Activated CD4-positive, alpha-beta memory T cell treated with anti-CD3 and anti-CD28 coated beads for 36 hours (primary cell): ENCODE measurements around the gene PAM. TPM values are rescaled to one million over a fixed set of nuclear protein-coding genes. Genes with fewer than 3 reads are reported as not detected.
"Not testable (repeated sequence)": the region's sequence is repeated elsewhere in the genome, so short reads cannot be mapped to it uniquely, and the experiment has no call there.

Experiments
- CTCF ChIA-PET: fragments of 350-600 bp; sonication (Branson Sonifier 250); formaldehyde crosslinking; loops from one replicate; lab custom pipeline; 2021; ENCODE audit warnings: antibody characterized with exemption, inconsistent platforms; lab: Charles Lee
- POLR2A ChIA-PET: fragments of 350-600 bp; sonication (Branson Sonifier 250); formaldehyde crosslinking; loops from one replicate; lab custom pipeline; 2021; ENCODE audit warnings: antibody characterized with exemption; lab: Charles Lee
- DNase-seq: peaks from one replicate; pipeline ENCODE4 v3.0.0-alpha.2; 2020
- H3K27ac Mint-ChIP-seq: one replicate; pipeline ENCODE4 v1.8.0; 2021; ENCODE audit warnings: mixed read lengths
- H3K27me3 Mint-ChIP-seq: one replicate; pipeline ENCODE4 v1.8.0; 2021; ENCODE audit warnings: mixed read lengths
- H3K36me3 Mint-ChIP-seq: one replicate; pipeline ENCODE4 v1.8.0; 2021; ENCODE audit warnings: mixed read lengths
- H3K4me1 Mint-ChIP-seq: one replicate; pipeline ENCODE4 v1.8.0; 2021; ENCODE audit warnings: low read depth, mixed read lengths
- H3K4me3 Mint-ChIP-seq: one replicate; pipeline ENCODE4 v1.8.0; 2021; ENCODE audit warnings: mild to moderate bottlenecking, mixed read lengths
- H3K9me3 Mint-ChIP-seq: one replicate; pipeline ENCODE4 v1.8.0; 2021; ENCODE audit warnings: mixed read lengths
- intact Hi-C: fragments of 100-400 bp; cut with micrococcal nuclease; formaldehyde crosslinking; loops from one replicate; pipeline ENCODE4 v1.15.1; 2023
- total RNA-seq, 2 experiments: library from RNA; stranded (reverse); gene quantifications; one replicate each; pipeline ENCODE4 v1.2.3, GENCODE V29; 2021

Gene PAM
- total RNA-seq, 2 experiments from 2014 or later, result 41.6 to 43.7 TPM

DNA sequence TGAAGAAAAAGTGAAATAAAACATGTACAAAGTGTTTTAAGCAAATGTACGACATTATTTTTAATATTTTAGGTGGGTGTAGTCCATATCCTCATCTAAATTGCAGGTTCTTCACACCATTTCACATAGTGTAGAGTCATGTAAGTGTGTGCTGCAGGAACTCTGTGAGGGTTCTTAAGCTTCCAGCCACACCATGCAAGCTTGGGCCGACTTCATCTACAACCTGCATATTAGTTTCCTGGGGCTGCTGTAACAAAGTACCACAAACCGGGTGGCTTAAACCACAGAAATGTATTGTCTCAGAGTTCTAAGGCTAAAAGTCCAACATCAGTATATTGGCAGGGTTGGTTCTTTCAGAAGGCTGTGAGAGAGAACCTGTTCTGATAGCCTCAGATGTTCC is 10.2 kb downstream of the PAM start:
- Mint-ChIP-seq H3K36me3 (no peaks in the 10 kb centered on the region), H3K4me3 (no peak overlapping the region), H3K27me3 (no peaks in the 10 kb centered on the region), H3K9me3 (no peaks in the 10 kb centered on the region), H3K27ac (no peak overlapping the region), H3K4me1 (peaks cover 62% of the 10 kb centered on the region)
- intact Hi-C loops, result no loop called here
- ChIA-PET POLR2A (interaction anchor here (1.3 kb wide), 1 partner anchor 9 kb away, joined by 3 read pairs; no protein-coding TSS in a partner anchor), CTCF (interaction anchor here (1.8 to 3.3 kb wide), 2 partner anchors 9 to 15 kb away, joined by 4 to 19 read pairs; no protein-coding TSS in a partner anchor)
- no peak for DNase-seq

- H3K4me3 Mint-ChIP-seq, result no peak overlapping the region
- H3K27ac Mint-ChIP-seq, result no peak overlapping the region
- POLR2A ChIA-PET, result interaction anchor here (1.3 kb wide), 1 partner anchor 11 kb away, joined by 3 read pairs; no protein-coding TSS in a partner anchor
- H3K9me3 Mint-ChIP-seq, result no peaks in the 10 kb centered on the region
- intact Hi-C loops, result no loop called here
- DNase-seq, result no peak
- H3K27me3 Mint-ChIP-seq, result no peaks in the 10 kb centered on the region
- no peaks in the 10 kb centered on the region for H3K36me3 Mint-ChIP-seq
- H3K4me1 Mint-ChIP-seq, result peaks cover 59% of the 10 kb centered on the region
- CTCF ChIA-PET, result no interaction called here
Measured at GRCh38 chr5:102766295-102767090, 11.4 kb downstream of the PAM start.

DNA sequence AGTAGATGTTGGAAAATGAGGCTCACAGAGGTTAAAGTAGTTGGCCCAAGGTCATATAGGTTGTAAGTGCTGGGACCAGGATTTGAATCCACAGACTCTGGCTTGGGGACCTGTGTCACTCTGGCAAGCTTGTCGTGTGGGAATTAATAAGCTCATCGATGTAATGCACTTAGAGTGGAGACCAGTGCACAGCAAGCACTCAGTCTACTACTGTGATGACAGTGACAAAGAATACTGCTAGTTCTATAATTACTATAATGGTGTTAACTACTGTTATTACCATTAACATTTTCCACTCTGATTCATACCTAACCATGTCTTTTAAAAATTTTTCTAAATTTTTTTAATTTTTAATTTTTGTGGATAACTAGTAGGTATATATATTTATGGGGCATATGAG is 12.8 kb downstream of the PAM start:
- CTCF ChIA-PET, result interaction anchor here (1.0 to 1.6 kb wide), 2 partner anchors 12 to 86 kb away, joined by 4 read pairs; no protein-coding TSS in a partner anchor
- peak; percentile 44 for DNase-seq
- no peaks in the 10 kb centered on the region for H3K36me3 Mint-ChIP-seq
- POLR2A ChIA-PET, result interaction anchor here (1.0 to 1.6 kb wide), 2 partner anchors 12 to 13 kb away, joined by 4 to 5 read pairs; partner anchors contain the start of gene PAM
- intact Hi-C loops, result loop anchor here (1.0 kb wide), 1 partner anchor 10 kb away; no protein-coding TSS in a partner anchor
- H3K4me3 Mint-ChIP-seq, result no peak overlapping the region
- no peaks in the 10 kb centered on the region for H3K9me3 Mint-ChIP-seq
- no peaks in the 10 kb centered on the region for H3K27me3 Mint-ChIP-seq
- H3K4me1 Mint-ChIP-seq, result peaks cover 59% of the 10 kb centered on the region
- H3K27ac Mint-ChIP-seq, result peak overlapping the region; percentile 44

GRCh38 chr5:102770803-102771202 is 15.7 kb downstream of the PAM start:
- intact Hi-C loops, result loop anchor here (10.0 kb wide), 1 partner anchor 454 kb away; no protein-coding TSS in a partner anchor
- H3K4me3 Mint-ChIP-seq, result no peak overlapping the region
- H3K27ac Mint-ChIP-seq, result no peak overlapping the region

DNA sequence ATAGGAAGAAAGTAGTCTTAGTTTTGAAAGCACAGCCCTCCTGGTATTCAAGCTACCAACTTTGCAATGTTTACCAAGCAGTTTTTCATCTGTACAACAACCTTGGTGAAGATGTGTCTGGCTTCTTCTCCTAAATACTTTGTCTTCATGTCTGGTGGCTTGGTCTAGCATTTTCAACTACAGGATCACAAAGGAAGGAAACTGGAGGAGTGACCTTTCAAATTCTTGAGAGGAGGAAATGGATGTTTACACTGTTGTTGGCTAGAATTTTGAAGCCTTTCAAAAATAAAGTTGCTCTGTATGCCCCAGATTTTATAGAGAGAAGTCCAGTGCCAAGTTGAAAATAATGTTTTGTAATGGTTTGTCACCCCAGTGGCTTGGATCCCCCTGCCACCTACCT is 16.3 kb downstream of the PAM start:
- H3K27me3 Mint-ChIP-seq, result no peaks in the 10 kb centered on the region
- ChIA-PET POLR2A (no interaction called here), CTCF (interaction anchor here (2.8 kb wide), 1 partner anchor 90 kb away, joined by 6 read pairs; no protein-coding TSS in a partner anchor)
- peaks cover 4% of the 10 kb centered on the region for H3K9me3 Mint-ChIP-seq
- DNase-seq, result no peak
- no peak overlapping the region for H3K4me3 Mint-ChIP-seq
- peaks cover 47% of the 10 kb centered on the region for H3K4me1 Mint-ChIP-seq
- intact Hi-C loops, result loop anchor here (10.0 kb wide), 1 partner anchor 453 kb away; no protein-coding TSS in a partner anchor
- H3K36me3 Mint-ChIP-seq, result peaks cover 3% of the 10 kb centered on the region
- H3K27ac Mint-ChIP-seq, result no peak overlapping the region

More at GRCh38 chr5:102770803-102771202, 15.7 kb downstream of the PAM start:
- ChIA-PET CTCF (interaction anchor here (2.8 kb wide), 1 partner anchor 89 kb away, joined by 6 read pairs; no protein-coding TSS in a partner anchor), POLR2A (no interaction called here)
- peaks cover 3% of the 10 kb centered on the region for H3K36me3 Mint-ChIP-seq
- peaks cover 46% of the 10 kb centered on the region for H3K4me1 Mint-ChIP-seq
- no peaks in the 10 kb centered on the region for H3K27me3 Mint-ChIP-seq
- no peak for DNase-seq
- H3K9me3 Mint-ChIP-seq, result peaks cover 4% of the 10 kb centered on the region

GRCh38 chr5:102772273-102772672 is 17.2 kb downstream of the PAM start:
- Mint-ChIP-seq H3K9me3 (peaks cover 4% of the 10 kb centered on the region), H3K27me3 (no peaks in the 10 kb centered on the region), H3K27ac (no peak overlapping the region), H3K4me3 (no peak overlapping the region), H3K4me1 (peaks cover 50% of the 10 kb centered on the region), H3K36me3 (peaks cover 3% of the 10 kb centered on the region)
- POLR2A ChIA-PET, result no interaction called here
- CTCF ChIA-PET, result no interaction called here
- intact Hi-C loops, result loop anchor here (10.0 kb wide), 1 partner anchor 453 kb away; no protein-coding TSS in a partner anchor
- DNase-seq, result no peak

- no peak overlapping the region for H3K4me3 Mint-ChIP-seq
- H3K9me3 Mint-ChIP-seq, result peaks cover 4% of the 10 kb centered on the region
- CTCF ChIA-PET, result no interaction called here
- no peak for DNase-seq
- H3K27me3 Mint-ChIP-seq, result no peaks in the 10 kb centered on the region
- H3K4me1 Mint-ChIP-seq, result peaks cover 51% of the 10 kb centered on the region
- POLR2A ChIA-PET, result interaction anchor here (1.1 kb wide), 1 partner anchor 17 kb away, joined by 4 read pairs; no protein-coding TSS in a partner anchor
- peaks cover 3% of the 10 kb centered on the region for H3K36me3 Mint-ChIP-seq
- intact Hi-C loops, result loop anchor here (10.0 kb wide), 1 partner anchor 452 kb away; no protein-coding TSS in a partner anchor
- H3K27ac Mint-ChIP-seq, result no peak overlapping the region
Measured at GRCh38 chr5:102773133-102773532, 18.0 kb downstream of the PAM start.

DNA sequence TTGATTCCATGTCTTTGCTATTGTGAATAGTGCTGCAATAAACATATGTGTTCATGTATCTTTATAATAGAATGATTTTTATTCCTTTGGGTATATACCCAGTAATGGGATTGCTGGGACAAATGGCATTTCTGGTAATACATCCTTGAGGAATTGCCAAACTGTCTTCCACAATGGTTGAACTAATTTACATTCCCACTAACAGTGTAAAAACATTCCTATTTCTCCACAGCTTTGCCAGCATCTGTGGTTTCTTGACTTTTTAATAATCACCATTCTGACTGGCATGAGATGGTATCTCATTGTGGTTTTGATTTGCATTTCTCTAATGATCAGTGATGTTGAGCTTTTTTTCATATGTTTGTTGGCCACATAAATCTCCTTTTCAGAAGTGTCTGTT is 20.7 kb downstream of the PAM start:
- intact Hi-C loops, result loop anchor here (5.0 to 10.0 kb wide), 2 partner anchors 93 to 449 kb away; no protein-coding TSS in a partner anchor
- POLR2A ChIA-PET, H3K27ac Mint-ChIP-seq, H3K9me3 Mint-ChIP-seq, DNase-seq, H3K4me3 Mint-ChIP-seq, H3K27me3 Mint-ChIP-seq, H3K36me3 Mint-ChIP-seq: not testable (repeated sequence)
- CTCF ChIA-PET, result interaction anchor here (0.7 kb wide), 1 partner anchor 16 kb away, joined by 3 read pairs; no protein-coding TSS in a partner anchor
- H3K4me1 Mint-ChIP-seq, result peaks cover 72% of the 10 kb centered on the region

DNA sequence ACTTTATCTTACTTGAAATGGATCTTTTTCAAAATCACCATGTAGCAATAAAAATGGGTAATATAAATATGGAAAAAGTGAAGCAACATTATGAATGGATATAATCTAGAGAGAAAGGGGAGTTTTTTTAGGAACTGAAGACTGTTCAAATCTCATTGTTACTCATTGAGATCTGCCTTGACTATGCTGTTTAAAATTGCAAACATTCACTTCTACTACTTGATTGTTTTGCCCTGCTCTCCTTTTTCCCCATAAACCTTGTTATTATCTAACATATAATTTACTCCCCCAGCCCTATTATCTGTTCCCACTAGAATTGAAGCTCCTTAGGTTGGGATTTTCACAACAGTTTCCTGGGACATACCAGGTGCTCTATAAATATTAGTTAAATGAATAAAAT is 22.0 kb downstream of the PAM start:
- H3K9me3 Mint-ChIP-seq, result peaks cover 4% of the 10 kb centered on the region
- no peak overlapping the region for H3K27ac Mint-ChIP-seq
- intact Hi-C loops, result loop anchor here (5.0 to 10.0 kb wide), 2 partner anchors 95 to 448 kb away; no protein-coding TSS in a partner anchor
- H3K4me1 Mint-ChIP-seq, result peaks cover 64% of the 10 kb centered on the region
- no peak overlapping the region for H3K4me3 Mint-ChIP-seq
- peaks cover 3% of the 10 kb centered on the region for H3K36me3 Mint-ChIP-seq
- no peaks in the 10 kb centered on the region for H3K27me3 Mint-ChIP-seq
- no peak for DNase-seq
- ChIA-PET CTCF (interaction anchor here (2.5 kb wide), 1 partner anchor 19 kb away, joined by 7 read pairs; no protein-coding TSS in a partner anchor), POLR2A (interaction anchor here (1.9 kb wide), 1 partner anchor 20 kb away, joined by 19 read pairs; no protein-coding TSS in a partner anchor)

- Mint-ChIP-seq H3K36me3 (peaks cover 5% of the 10 kb centered on the region), H3K27ac (peak overlapping the region; percentile 39), H3K27me3 (no peaks in the 10 kb centered on the region), H3K9me3 (peaks cover 4% of the 10 kb centered on the region), H3K4me1 (peaks cover 64% of the 10 kb centered on the region), H3K4me3 (no peak overlapping the region)
- CTCF ChIA-PET, result interaction anchor here (1.0 to 2.5 kb wide), 5 partner anchors 16 to 97 kb away, joined by 5 to 8 read pairs (median 6); no protein-coding TSS in a partner anchor
- intact Hi-C loops, result loop anchor here (1.0 to 10.0 kb wide), 7 partner anchors 10 to 446 kb away; partner anchors contain the start of genes GIN1, PAM and PPIP5K2
- POLR2A ChIA-PET, result interaction anchor here (0.6 to 1.9 kb wide), 7 partner anchors 14 to 342 kb away, joined by 3 to 19 read pairs (median 3); partner anchors contain the start of genes GIN1, PAM and PPIP5K2
- no peak for DNase-seq
Measured at GRCh38 chr5:102778478-102778877, 23.4 kb downstream of the PAM start.

- Mint-ChIP-seq H3K4me3 (no peak overlapping the region), H3K27me3 (no peaks in the 10 kb centered on the region), H3K27ac (no peak overlapping the region), H3K9me3 (no peaks in the 10 kb centered on the region), H3K36me3 (peaks cover 12% of the 10 kb centered on the region), H3K4me1 (peaks cover 62% of the 10 kb centered on the region)
- POLR2A ChIA-PET, result no interaction called here
- no peak for DNase-seq
- CTCF ChIA-PET, result interaction anchor here (1.1 to 3.0 kb wide), 14 partner anchors 9 to 357 kb away, joined by 3 to 24 read pairs (median 10); partner anchors contain the start of genes GIN1 and PPIP5K2
- intact Hi-C loops, result loop anchor here (5.0 kb wide), 1 partner anchor 191 kb away; no protein-coding TSS in a partner anchor
Measured at GRCh38 chr5:102781359-102781758, 26.3 kb downstream of the PAM start.
